ENCODE results near the gene C9.

GRCh38 chr5:39319395-39319794 is 44.9 kb downstream of the C9 start:
- no peak for TF ChIP-seq EZH2 (IDR thresholded peaks at IDR 0.05; ENCODE audit: borderline replicate concordance, insufficient read depth, low read length, poor library complexity, severe bottlenecking)
- no peak for TF ChIP-seq POLR2AphosphoS5 (IDR thresholded peaks at IDR 0.05)
- TF ChIP-seq CTCF (IDR thresholded peaks at IDR 0.05; ENCODE audit: poor library complexity, severe bottlenecking), result no peak
- no peak for TF ChIP-seq EP300 (conservative IDR thresholded peaks at IDR 0.05; ENCODE audit: poor library complexity, severe bottlenecking)
- no peak for TF ChIP-seq REST (IDR thresholded peaks at IDR 0.05; ENCODE audit: borderline replicate concordance)
- no peak for TF ChIP-seq RAD21 (conservative IDR thresholded peaks at IDR 0.05)
- TF ChIP-seq SMC3 (conservative IDR thresholded peaks at IDR 0.05; ENCODE audit: poor library complexity), result no peak
- no peak for TF ChIP-seq TAF1 (IDR thresholded peaks at IDR 0.05; ENCODE audit: low read depth)

Measured in neural cell (in vitro differentiated cells).